Stimulated activated CD4-positive, alpha-beta T cell treated with anti-CD3 and anti-CD28 coated beads, Interleukin-12 subunit alpha, Interleukin-12 subunit beta, amount 100 ng/mL, for 24 hours (primary cell): ENCODE results near the gene LRRFIP1.
"Not testable (repeated sequence)": the region's sequence is repeated elsewhere in the genome, so short reads cannot be mapped to it uniquely, and the experiment has no call there.

ENCODE experiments used
- DNase-seq, 2 experiments: peaks; one replicate each; pipeline ENCODE4 v3.0.0-alpha.2; 2020; ENCODE audit warnings: low read depth in 2 of 2

The LRRFIP1 gene

DNA sequence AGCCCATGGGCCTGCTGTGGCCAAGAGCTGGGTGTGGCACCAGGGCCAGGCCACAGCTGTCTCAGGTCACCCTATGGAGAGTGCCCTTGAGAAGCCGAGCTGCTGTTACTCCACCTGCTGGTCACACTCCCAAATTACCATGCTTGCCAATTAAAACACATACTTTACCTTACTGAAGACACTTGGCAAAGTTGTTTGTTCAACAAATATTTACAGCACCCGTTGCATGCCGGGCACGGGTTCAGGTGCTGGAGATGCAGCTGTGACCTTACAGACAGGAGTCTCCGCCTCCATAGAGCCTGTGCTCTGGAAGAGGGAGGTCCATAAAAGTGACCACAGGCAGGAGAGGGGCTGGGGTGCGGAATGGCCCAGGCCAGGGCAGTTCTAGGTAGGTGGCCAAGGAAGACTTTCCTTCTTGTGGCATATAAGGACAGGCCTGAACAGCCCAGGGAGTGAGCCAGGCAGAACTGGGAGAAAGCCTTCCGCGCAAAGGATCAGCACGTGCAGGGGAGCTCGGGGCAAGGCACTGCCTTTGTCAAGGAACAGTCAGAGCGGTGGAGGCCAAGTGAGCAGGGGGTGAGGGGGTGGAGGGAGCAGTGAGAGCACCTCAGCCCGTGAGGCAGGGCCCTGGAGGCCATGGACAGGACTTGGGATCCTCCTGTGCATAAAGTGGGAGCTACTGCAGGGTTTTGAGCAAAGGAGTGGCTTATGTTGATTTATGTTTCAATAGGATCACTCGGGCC is 147.6 kb downstream of the LRRFIP1 start:
- peak; percentile 6 to 31 for DNase-seq

DNA sequence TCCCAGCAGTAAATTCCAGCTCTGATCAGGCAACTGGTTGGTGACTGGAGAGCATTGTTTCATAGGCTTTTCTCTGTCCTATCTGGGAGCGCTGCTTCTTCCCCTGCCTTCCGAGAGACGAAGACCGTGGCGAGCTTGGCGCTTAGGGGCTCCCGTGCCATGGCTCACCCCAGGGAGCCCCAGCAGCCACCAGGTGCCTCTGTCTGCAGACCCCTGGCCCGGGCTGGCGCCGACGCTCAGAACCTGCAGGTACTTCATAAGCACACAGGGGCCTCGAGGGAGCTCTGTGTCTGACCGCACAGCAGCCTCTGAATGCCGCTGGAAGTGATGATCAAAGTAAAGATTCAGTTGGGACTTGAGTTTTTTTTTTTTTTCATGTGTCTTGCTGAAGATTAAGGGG is 152.1 kb downstream of the LRRFIP1 start:
- no peak for DNase-seq

DNA sequence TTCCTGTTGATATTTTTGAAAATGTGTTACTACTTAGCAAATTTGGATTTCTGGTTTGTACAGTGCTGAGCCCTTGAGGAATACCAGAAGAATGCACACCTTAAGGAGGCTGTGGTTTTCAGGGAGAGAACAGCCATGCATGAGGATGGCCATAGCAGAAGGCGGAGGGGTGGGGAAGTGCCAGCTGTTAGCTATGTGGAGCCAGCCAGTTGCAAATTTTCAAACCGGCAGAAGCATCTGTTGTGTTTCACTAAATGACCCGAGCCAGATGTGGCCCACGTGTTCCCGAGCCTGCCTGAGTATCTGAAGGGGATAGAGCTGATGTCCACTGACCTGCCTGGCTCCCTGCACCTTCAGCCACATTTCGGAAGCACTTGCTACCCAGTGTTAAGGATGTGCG is 154.8 kb downstream of the LRRFIP1 start:
- DNase-seq: no peak

DNA sequence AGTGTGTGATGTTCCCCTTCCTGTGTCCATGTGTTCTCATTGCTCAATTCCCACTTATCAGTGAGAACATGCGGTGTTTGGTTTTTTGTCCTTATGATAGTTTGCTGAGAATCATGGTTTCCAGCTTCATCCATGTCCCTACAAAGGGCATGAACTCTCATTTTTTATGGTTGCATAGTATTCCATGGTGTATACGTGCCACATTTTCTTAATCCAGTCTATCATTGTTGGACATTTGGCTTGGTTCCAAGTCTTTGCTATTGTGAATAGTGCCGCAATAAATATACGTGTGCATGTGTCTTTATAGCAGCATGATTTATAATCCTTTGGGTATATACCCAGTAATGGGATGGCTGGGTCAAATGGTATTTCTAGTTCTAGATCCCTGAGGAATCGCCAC is 156.3 kb downstream of the LRRFIP1 start:
- not testable (repeated sequence) for DNase-seq

DNA sequence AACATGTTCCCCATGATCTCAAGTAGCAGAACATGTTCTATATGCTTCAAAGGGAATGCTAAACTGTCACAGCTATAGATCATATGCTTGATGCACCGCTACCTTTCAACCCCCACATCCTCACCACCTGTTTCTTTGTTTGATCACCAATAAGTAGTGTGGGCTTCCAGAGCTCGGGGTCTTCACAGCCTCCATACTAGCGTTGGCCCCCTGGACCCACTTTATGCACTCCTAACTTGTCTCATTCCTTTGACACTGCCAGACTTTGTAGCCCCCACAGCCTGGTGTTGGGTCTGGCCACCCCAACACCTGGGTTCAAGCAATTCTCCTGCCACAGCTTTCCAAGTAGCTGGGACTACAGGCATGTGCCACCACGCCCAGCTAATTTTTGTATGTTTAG is 159.5 kb downstream of the LRRFIP1 start:
- DNase-seq: no peak

DNA sequence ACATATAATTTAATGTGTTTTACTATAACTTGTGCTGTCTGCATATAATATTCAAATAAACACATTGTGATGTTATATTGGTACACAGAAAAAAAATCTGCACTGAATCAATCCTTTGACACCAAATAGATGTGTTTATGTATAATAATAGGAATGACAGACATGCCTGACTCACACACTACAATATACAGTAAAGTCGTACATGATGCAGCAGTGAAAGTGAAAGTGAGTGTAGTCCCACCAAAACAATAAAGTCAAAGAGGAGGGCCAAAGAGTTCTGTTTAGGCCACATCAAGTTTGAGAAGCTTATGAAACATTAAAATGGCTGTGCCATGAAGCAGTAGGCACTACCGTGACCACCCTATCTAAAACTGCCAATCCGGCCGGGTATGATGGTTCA is 163.0 kb downstream of the LRRFIP1 start:
- no peak for DNase-seq

DNA sequence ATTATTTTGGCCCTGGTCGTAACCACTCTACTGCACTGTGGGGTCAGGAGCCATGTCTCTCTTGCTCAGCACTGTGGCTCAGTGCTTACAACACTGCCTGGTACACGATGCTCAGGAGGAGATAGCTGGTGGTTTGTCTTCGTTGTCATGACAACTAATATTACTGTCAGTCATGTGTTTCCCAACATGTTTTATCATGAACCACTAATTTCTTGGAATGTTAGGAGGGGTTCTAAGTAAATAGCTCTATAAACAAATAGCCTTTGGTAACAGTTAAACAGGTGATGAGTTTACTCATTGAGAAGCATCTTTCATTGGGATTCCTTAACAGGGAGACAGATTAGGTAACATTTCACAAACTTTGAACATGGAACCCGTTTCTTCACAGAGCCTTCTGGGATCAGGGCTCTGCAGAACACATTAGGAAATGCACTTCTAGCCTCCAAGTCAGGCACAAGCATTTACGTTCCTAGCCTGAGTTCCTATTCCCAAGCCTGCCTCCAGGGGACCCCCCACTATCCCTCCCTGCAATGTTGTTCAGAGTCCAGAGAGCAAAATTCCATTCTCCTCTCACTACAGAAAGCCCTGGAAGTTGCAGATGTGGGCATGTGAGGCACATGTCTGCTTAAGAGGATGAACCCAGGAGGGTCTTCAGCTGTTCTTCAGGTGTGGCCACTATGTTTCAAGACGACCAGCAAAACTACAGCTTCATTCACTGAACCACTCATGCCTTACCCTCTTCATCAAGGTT is 164.8 kb downstream of the LRRFIP1 start:
- DNase-seq: no peak

DNA sequence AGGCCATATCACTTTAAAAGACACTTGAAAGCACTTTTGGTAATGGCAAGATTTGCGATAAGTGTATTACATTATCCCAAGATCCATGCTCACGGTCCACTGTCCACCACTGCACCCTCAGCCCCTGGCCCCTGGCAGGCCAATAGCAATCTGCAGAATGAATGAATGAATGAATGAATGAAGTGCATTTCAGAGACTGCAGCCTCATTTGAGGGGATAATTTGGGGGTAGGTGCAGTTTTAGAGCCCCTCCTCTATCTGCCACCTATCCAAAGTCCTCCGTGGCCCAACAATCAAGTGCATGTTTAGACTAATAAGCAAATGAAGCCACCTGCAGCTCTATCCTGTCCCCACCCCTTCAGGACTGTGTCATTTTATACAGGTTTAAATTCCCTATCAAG is 169.9 kb downstream of the LRRFIP1 start:
- no peak for DNase-seq

DNA sequence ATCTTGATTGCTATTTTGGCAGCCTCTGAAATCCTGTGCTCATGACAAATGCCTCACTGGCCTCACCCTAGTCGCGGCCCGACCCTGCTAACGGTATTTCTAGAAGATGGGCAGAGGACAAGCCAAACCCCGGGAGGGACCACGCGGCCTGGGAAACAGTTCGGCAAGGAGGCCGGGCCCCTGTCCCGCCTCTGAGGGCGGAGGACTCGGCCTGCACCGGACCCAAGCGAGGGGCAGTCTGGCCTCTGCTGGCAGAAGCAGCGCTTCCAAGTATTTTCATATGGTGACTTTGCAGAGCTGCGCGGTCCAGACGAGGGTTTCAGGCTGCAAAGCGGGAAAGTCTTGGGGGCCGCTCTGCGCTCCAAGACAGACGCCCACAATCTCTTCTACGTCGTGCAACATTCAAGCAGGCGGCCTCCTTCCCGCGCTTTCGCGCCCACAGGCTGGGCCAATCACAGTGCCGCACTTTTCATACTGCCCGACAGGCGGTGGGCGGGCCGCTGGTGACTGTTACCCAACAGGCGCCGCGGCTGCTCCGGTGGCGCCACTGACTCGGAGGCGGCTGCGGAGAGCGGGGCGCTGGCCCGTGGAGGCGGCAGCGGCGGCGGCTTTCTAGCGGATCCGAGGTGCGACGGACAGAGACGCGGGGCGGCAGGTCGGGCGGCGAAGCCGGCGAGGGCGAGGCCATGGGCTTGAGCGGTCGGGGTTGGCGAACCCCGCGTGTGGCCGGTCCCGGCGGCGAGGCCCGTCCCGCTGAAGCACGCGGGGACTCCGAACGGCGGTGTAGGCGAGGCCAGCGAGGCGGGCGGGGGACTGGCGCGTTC is 171.1 kb downstream of the LRRFIP1 start, which contains the start of gene RBM44:
Gene RBM44, plus strand, starts transcription at position 544 of the 824 bp plus-strand sequence. CDS start 14,831 bp downstream, outside the sequence.
- no peak for DNase-seq

DNA sequence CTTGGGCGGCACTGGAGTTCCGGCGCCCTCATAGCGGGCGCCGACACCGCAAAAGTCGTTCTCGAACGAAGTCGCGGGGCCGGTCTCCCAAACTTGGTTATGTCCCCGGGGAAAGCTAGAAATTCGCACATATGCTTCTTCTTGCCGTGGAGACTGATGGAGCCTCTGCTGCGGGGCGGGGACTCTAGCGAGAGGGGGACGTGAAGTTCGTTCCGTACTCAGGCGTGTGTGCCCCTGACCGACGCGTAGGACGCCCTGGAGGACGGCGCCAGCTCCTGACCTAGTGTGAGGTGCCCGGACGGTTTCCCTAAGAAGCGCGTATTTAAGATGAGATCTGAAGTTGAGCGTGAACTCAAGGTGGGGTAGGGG is 171.7 kb downstream of the LRRFIP1 start:
- DNase-seq: no peak

DNA sequence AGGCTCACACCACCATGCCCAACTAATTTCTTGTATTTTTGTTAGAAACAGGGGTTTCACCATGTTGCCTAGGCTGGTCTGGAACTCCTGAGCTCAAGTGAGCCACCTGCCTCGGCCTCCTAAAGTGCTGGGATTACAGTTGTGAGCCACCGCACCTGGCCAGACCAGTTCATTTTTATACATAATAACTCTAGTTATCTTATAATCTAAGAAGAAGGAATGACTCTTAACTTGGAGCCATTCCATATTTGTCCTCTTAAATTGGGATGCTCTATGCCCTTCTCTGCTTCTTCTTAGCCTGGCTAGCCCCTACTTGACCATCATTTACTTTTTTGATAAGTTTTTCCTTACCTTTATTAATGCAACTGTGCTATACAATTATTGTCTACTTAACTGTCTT is 174.1 kb downstream of the LRRFIP1 start:
- no peak for DNase-seq

DNA sequence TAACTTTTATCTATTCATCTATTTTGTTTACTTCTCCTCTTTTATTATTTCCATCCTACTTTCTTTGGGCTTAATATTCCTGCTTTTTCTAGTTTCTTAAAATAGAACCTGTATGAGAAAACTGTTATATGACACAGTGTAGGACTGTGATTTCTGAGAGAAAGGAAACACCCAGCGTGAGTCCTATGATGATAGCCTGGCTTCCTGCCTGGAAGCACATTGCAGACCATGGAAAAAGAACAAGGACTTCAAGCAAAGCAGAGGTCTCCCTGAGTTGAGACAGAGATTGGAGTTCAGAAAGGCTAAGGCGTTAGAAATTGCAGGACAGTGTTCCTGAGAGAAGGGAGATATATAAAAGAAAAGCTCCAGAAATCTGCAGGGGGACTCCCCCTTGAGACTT is 178.9 kb downstream of the LRRFIP1 start:
- DNase-seq: no peak

DNA sequence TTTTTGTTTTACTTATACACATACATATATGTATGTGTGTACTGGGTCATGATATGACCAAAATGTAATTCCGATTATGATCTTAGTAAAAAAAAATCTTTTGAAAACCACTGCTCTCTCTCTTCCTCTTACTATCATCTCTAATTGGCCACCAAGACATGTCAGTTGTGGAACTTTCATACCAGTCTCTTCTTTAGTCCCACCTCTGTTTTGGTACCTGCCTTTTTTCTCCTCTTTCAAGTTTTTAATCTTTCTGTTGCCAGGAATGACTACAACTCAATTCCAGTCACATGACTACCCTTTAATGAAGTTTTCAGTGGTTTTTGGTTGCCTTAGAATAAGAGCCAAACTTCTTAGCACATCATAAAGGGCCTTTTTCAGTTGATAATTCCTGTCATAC is 188.2 kb downstream of the LRRFIP1 start:
- no peak for DNase-seq

DNA sequence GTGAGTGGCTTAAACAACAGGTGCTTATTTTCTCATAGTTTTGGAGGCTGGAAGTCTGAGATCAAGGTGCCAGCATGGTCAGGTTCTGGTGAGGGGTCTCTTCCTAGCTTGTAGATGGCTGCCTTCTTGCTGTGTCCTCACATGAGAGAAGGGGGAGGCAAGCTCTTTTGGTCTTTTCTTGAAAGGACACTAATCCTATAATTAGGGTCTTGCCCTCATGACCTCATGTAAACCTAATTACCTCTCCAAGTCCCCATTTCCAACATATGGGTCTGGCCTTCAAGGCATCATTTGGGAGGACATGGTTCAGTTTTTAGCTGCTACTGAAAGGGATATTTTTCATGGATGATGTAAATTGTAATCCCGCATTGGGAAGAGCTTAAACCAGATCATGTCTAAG is 189.1 kb downstream of the LRRFIP1 start:
- DNase-seq: no peak

DNA sequence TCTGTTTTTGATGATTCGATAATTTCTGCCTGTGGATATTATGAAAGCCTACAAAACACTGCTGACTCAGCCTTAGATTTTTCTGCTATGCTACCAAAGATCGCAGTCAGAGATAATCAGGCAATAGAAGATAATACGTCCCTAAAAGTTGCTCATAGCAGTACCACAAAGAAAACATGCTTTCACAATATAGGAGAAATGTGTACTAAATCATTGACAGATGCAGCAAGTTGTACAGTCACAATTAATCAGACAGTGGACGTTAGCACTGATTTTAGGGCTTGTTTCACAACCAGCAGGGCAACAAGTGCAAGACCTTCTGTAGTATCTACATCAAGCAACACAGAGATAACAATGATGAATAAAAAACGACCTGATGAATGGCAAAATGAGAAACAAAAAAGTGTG is 190.7 kb downstream of the LRRFIP1 start:
- no peak for DNase-seq

DNA sequence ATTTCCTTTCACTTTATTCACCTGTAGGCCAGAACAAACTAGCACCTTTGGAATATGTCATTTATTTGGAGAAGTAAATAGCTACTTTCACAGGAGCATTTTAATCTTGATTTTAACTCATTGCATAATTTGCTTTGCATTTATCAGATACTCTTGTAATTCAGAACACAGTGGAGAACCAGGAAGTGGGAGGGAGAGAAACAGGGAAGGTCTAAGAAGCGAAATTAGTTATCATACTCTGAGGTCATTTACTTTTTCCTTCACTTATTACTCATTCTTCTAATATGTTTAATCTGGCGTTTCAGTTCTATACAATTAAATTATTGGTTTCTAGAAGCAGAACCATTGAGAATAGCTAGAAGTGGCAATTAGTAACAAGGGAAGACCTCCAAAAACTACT is 191.8 kb downstream of the LRRFIP1 start:
- no peak for DNase-seq

DNA sequence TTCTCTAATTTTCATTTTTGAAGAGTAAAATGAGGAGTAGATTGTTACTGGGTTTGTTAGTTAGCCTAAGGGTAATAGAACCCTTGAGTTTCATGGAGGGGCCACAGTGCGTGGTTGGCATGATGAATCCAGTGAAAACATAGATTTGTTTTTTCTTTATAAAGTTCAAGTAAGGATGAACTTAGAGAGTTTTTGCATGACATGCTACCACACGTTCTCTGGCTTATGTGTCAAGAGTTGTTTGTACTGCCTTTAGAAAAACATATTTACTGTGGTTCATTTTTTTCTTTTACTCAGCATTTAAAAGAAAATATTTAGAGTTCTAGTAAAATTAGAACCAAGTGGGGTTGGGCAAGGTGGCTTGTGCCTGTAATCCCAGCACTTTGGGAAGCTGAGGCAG is 193.0 kb downstream of the LRRFIP1 start:
- DNase-seq: no peak

DNA sequence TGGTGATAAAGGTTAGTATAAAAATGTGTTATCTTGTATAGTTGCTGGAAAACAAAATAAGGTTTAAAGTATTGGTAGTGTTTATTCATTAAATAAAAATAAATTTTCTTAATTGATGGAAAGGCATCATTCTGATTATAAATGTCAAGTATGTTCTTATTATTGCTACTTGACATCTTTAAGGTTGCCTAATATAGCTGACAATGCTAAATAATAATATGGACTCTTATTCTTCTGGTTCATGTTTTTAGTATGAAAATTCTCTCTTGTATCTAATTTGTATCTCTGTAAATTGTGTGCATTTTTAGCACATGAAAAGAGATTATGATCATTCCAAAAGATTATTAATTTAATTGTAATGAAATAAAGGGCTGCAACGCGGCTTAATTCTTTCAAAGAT is 196.2 kb downstream of the LRRFIP1 start:
- DNase-seq: no peak

DNA sequence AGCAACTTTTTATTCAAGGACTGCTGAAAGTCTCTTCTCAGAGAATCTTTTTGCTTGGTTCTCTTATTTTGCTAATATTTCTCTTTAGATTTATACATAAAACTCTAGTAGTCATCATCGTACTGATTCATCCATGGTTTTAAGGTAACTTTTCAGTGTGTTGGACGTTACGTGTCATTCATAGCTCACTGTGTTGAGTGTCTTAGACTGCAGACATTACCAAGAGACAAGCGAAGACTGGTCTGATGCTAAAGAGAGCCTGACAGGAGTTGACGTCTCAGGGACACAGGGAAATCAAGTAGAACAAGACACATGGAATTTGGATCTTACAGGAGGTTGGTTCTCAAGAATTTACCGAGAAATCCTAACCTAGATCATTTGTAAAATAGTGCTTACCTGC is 196.7 kb downstream of the LRRFIP1 start:
- no peak for DNase-seq

DNA sequence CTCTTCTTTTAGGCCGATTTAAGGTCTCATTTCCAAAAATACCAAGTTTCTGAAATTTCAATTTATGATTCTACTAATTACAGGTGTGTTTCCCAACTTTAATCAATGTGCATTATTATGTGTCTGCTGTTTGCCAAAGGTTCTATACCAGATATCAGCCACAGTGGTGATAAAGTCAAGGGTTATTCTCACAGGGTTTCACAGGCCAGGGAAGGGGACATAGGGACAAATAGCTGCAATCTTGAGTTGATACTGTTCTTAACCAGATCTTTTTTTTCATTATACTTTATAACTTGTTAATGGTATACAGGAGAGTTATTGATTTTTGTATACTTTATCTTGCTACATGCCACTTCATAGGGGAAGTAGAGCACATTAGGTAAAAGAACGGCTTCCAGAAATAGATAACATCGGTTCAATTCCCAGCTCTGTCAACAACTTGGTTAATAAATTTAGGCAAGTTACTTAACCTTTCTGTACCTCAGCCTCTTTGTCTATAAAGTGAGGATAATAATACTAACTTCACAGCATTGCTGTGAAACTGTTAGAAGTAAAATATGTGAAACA is 200.1 kb downstream of the LRRFIP1 start:
- no peak for DNase-seq
